CD4-positive, alpha-beta T cell treated with Interleukin-10 for 1 hour (primary cell): ENCODE measurements around the gene PGAP3.
"Not testable (repeated sequence)": the region's sequence is repeated elsewhere in the genome, so short reads cannot be mapped to it uniquely, and the experiment has no call there.

ENCODE experiments used
- DNase-seq: peaks from one replicate; pipeline ENCODE4 v3.0.0-alpha.2; 2020

PGAP3 gene

GRCh38 chr17:39714234-39714633, 26.4 kb upstream of the PGAP3 start:
- no peak for DNase-seq

DNA sequence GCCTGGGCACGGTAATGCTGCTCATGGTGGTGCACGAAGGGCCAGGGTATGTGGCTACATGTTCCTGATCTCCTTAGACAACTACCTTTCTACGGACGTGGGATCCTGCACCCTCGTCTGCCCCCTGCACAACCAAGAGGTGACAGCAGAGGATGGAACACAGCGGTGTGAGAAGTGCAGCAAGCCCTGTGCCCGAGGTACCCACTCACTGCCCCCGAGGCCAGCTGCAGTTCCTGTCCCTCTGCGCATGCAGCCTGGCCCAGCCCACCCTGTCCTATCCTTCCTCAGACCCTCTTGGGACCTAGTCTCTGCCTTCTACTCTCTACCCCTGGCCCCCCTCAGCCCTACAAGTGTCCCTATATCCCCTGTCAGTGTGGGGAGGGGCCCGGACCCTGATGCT, 24.0 kb upstream of the PGAP3 start:
- no peak for DNase-seq

DNA sequence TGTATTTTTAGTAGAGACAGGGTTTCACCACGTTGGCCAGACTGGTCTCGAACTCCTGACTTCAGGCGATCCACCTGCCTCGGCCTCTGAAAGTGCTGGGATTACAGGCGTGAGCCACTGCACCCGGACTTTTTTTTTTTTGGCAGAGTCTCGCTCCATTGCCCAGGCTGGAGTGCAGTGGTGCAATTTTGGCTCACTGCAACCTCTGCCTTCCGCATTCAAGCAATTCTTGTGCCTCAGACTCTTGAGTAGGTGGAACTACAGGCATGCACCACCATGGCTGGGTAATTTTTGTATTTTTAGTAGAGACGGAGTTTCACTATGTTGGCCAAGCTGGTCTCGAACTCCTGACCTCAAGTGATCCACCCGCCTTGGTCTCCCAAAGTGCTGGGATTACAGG, 23.2 kb upstream of the PGAP3 start:
- DNase-seq, result not testable (repeated sequence)

GRCh38 chr17:39709998-39710964, 22.4 kb upstream of the PGAP3 start:
- DNase-seq, result no peak

- peak; percentile 27 for DNase-seq
Observed at GRCh38 chr17:39709319-39709997, 21.6 kb upstream of the PGAP3 start.

DNA sequence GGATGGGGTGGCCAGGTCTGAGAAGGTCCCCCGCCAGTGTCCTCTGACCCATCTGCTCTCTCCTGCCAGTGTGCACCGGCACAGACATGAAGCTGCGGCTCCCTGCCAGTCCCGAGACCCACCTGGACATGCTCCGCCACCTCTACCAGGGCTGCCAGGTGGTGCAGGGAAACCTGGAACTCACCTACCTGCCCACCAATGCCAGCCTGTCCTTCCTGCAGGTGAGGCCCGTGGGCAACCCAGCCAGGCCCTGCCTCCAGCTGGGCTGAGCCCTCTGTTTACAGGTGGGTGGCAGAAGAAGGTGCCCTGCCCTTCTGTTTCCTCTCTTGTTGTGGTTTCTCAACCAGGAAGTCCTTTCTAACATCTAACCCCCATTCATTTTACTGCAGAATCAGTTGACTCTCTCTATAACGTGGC, 19.1 kb upstream of the PGAP3 start:
- peak; percentile 20 for DNase-seq

DNA sequence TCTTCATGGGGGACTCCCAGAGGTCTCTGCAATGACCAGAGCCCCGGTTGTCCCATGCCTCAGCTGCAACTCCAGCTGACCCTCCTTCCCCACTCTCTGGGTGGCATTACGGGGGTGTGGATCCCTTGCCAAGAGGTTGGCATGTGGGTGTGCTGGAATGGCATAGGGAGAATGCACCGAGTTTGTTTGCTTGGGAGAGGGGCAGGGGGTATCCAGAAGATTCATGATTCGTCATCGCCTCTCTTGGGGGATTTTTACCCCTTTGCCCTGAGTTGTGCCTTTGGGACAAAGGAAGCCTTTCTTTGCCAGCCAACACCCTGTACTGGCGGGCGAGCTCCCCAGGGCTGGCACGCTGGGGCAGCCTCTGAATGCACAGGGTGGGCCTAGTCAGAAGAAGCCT, 18.5 kb upstream of the PGAP3 start:
- no peak for DNase-seq

DNA sequence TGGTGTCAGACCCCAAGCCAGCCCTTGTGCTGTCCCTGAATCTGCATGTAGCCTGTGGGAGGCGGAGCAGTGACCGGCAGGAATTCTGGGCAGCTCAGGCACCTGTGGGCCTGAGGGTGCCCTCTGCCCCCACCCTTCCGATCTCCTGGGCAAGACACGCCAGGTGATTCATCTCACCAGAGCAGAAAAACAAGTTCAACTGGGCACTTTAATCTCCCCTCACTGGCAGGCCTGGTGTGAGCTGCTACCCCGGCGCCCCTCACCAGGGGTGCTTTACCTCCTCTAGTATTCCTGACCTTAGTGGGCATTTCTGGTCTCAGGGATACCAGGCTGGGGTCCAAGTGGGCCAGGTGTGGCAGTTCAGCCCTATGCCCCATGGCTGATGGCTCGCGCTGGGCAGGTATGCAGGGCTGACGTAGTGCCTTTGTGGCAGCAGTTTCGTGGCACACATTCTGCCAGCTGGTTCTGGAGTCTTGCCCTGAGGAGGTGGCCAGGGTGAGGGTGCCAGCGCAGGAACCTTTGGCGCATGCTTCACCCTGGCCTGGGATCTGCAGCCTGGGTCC, 18.0 kb upstream of the PGAP3 start:
- no peak for DNase-seq

DNA sequence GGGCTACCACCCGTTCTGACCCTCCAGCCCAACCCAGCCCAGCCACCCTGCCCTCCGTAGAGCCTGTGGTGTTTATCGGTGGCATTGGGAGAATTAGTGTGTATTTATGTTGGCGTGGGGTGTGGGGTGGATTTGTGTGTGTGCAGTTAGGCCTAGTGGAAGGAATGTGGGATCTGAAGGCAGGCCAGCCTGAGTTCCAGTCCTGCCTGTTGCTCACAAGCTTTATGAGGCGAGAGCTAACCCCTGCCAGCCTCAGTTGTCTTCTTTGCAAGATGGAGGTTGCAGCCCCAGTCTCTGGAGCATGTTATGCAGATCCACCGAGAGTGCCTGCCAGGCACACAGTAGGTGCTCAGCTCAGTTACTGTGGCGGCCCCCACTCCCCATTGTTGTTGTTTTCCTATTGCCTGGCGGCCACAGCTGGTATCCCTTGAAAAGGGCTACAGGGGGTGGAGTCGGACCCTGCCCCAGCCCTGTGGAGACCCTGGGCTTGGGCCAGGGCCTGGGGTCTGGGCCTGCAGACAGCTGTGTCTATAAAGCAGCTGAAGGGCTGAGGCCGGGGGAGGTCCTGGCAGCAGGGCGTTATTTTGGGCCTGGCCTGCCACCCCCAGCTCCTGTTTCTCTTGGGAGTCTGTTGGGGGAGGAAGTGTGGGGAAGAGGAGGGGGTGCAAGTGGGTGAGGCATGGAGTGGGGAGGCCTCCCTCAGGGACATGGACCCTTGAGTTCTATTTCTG, 17.1 kb upstream of the PGAP3 start:
- DNase-seq, result no peak

- no peak for DNase-seq
Observed at GRCh38 chr17:39703913-39704312, 16.1 kb upstream of the PGAP3 start.

DNA sequence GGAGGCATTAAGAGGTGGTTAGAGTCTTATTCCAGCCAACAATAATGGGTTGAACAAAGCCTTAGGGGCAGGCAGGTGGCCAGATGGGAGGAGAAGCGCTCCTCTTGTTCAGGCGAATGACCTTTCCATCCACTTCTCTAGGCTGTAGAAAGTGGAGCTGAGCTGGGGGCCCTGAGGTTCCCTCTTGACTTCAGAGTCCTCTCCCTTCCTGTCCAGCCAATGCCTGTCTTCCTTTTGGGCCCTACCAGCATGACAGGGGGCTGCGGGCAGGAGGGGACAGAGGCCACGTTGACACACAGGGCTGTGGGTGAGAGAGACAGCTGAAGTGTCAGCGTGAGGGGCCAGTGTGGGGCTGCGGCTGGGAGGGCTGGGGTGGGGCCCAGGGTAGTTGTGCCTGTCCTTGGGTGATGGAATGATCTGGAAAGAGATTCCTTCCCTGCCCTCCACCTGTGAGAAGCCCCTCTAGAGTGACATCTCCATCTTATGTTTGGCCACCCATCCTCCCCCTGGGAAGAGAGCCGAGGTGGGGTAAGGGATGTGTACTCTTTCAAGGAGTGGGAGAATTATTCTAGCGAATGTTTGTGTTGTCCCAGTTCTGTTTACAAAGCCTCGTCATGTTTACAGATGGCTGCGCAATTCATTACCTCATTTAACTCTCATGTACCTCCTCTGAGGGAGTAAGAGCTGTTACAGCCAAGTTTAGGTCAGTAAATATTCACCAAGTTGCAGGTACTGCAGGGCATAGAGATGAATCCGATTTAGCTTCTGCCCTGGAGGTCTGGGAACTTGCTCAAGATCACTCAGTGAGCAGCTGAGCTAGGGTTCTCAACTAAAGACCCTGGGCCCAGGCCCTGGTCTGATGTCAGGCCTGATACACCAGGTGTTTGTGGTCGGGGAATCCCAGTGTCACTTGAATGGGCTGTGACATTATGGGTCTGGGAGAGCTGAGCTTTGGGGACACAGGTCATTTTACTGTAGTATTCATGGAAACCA, 15.3 kb upstream of the PGAP3 start:
- DNase-seq, result no peak

DNA sequence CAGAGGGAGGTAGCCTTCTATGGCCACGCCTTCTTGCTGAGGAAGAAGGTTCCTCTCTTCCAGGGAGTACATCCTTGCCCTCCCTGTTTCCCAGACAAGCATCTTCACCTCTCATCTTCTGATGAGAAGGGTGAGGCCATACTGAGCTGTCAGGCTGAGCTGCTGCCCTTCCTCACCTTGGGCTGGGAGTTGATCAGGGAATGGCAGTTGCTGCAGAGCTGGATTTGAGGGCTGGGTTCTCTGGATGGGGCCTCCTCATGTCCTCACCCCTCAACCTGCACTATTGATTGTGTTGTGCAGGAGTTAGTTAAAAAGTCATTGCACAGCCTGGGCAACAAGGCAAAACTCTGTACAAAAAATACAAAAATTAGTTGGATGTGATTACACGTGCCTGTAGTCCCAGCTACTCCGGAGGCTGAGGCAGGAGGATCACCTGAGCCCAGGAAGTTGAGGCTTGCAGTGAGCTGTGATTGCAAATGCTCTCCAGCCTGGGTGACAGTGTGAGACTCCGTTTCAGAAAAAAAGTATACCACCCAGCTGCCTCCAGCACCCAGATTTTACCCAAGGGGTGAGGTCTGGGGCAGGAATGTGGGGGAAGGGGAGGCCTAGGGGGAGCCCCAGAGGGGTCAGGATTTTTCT, 14.0 kb upstream of the PGAP3 start:
- no peak for DNase-seq

DNA sequence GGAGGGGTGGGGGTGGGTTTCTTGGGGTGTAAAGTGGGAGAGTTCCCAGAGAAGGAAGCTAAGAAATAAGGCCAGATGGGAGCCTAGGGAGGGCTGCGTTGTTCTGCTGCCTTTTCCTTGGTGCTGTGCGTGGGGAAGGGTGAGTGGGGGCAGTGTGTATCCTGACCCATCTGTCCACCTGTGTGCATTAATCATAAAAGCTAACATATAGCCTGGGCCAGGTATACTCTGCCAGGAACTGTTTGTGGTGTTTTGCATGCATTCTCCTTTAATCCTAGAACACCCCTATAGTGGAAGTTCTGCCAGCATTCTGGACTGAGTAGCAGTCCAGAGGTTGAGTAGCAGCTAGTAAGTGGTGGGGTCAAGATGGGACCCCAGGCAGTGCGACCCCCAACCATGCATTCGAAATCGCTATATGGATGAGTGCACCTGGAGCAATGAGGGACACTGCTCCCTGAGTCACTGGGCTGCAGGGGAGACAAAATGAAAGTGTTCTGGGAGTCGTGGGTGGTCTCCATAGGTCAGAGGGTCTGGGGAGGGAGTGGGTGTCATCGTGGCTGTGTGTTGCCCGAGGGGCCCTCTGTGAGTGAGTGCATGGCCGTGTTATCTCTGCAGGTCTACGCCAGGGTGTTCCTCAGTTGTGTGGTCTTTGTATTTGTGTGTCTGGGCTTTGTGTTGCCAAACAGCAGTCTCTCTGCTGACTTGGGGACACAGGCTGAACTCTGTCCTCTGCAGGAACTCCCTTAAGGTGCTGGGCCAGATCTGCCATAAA, 13.3 kb upstream of the PGAP3 start:
- no peak for DNase-seq

GRCh38 chr17:39700148-39700987, 12.5 kb upstream of the PGAP3 start:
- no peak for DNase-seq

DNA sequence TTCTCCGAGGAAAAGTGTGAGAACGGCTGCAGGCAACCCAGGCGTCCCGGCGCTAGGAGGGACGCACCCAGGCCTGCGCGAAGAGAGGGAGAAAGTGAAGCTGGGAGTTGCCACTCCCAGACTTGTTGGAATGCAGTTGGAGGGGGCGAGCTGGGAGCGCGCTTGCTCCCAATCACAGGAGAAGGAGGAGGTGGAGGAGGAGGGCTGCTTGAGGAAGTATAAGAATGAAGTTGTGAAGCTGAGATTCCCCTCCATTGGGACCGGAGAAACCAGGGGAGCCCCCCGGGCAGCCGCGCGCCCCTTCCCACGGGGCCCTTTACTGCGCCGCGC, 11.9 kb upstream of the PGAP3 start, which contains the start of gene ERBB2:
Gene ERBB2, plus strand, starts transcription at position 247 of the 330 bp plus-strand sequence. CDS start 175 bp downstream, outside the sequence.
- no peak for DNase-seq

- not testable (repeated sequence) for DNase-seq
Observed at GRCh38 chr17:39699157-39699817, 11.4 kb upstream of the PGAP3 start.

DNA sequence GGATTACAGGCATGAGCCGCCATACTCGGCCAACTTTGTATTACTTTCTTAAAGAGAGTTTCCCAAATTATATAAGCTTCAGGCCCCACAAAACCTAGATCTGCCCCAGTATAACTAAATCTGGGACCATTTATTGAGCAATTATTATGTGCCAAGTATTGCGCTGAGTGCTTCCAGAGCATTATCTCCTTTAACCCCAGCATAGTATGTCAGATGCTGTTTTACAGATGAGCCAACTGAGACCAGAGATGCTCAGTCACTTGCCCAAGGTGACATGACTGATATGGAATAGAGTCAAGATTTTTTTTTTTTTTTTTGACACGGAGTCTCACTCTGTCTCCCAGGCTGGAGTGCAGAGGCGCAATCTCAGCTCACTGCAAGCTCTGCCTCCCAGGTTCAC, 10.1 kb upstream of the PGAP3 start:
- no peak for DNase-seq

- no peak for DNase-seq
Observed at GRCh38 chr17:39696731-39697130, 8.9 kb upstream of the PGAP3 start.

DNA sequence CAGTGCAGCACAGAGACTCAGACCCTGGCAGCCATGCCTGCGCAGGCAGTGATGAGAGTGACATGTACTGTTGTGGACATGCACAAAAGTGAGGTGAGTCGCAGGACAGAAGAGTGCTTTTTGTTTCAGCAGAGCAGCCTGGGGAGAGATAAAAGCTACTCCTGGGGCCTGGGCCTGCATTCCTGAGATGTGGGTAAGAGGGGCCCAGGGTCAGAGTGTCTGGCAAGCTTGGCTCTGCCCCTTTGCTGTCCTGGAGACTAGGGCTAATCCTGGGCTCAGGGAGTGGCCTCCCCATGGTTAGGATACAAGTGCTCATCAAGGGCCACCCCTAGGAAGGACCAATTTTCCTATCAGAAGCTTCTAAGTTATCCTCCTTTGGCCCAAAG, 7.2 kb upstream of the PGAP3 start:
- no peak for DNase-seq
